ENCODE measurements around the gene SLC25A39.

SLC25A39 gene

GRCh38 chr17:44279346-44279665 is 45.3 kb downstream of the SLC25A39 start:
- no peak for DNase-seq (ENCODE audit: low spot score)

GRCh38 chr17:44277976-44278375 is 46.6 kb downstream of the SLC25A39 start:
- DNase-seq (ENCODE audit: low spot score): peak; percentile 50

GRCh38 chr17:44273607-44274006 is 51.0 kb downstream of the SLC25A39 start:
- DNase-seq (ENCODE audit: low spot score): no peak

- no peak for DNase-seq (ENCODE audit: low spot score)
Observed at GRCh38 chr17:44272954-44273353, 51.7 kb downstream of the SLC25A39 start.

GRCh38 chr17:44272321-44272951 is 52.2 kb downstream of the SLC25A39 start:
- DNase-seq (ENCODE audit: low spot score): no peak

Measured in hematopoietic multipotent progenitor cell treated with erythropoietin and hydrocortisone succinate and interleukin-3 and kit ligand, for 15 days (in vitro differentiated cells).